Tibial nerve (tissue), 4 donors: ENCODE data around the gene SAMD3. TPM values are rescaled to one million over a fixed set of nuclear protein-coding genes. Genes with fewer than 3 reads are reported as not detected.

Source experiments
- DNase-seq, 2 donors: peaks; one replicate each; pipeline ENCODE4 v3.0.0-alpha.2; 2019; ENCODE audit warnings: low spot score in 2 of 2
- H3K27ac ChIP-seq, 4 donors: fragments of 200-600 bp; sonication (generic) in 3 of 4; one replicate each; pipeline ENCODE4 v1.5.1; 2017 to 2019; ENCODE audit warnings: mild to moderate bottlenecking in 1 of 4
- H3K27me3 ChIP-seq, 2 donors: fragments of 200-600 bp; sonication (generic) in 1 of 2; one replicate each; pipeline versions ENCODE4 v1.5.1 to v1.6.0; 2017 to 2019
- H3K36me3 ChIP-seq, 3 donors: fragments of 200-600 bp; sonication (generic); one replicate each; pipeline ENCODE4 v1.5.1; 2018 to 2019
- H3K4me1 ChIP-seq, 4 donors: fragments of 200-600 bp; sonication (generic) in 3 of 4; one replicate each; pipeline ENCODE4 v1.5.1; 2017 to 2019
- H3K4me3 ChIP-seq, 4 donors: fragments of 200-600 bp; sonication (generic) in 3 of 4; one replicate each; pipeline ENCODE4 v1.5.1; 2017 to 2019; ENCODE audit warnings: mild to moderate bottlenecking in 1 of 4, moderate library complexity in 1 of 4
- H3K9me3 ChIP-seq, 4 donors: fragments of 200-600 bp; sonication (generic) in 3 of 4; one replicate each; pipeline ENCODE4 v1.5.1; 2017 to 2019
- CTCF ChIP-seq, 5 experiments: fragments of 200-600 bp in 3 of 5; fragments of 450-650 bp in 2 of 5; sonication (generic) in 3 of 5; IDR thresholded peaks; one replicate each; pipeline ENCODE4 v1.5.1; 2016 to 2019; ENCODE audit warnings: antibody characterized with exemption in 5 of 5, mild to moderate bottlenecking in 3 of 5, moderate library complexity in 2 of 5
- EP300 ChIP-seq, 2 donors: sonication (generic); formaldehyde crosslinking; IDR thresholded peaks; one replicate each; pipeline ENCODE4 v1.6.1; 2017; ENCODE audit warnings: antibody characterized with exemption in 2 of 2, mild to moderate bottlenecking in 1 of 2
- POLR2A ChIP-seq, 2 donors: fragments of 450-650 bp; IDR thresholded peaks; one replicate each; pipeline ENCODE4 v1.6.1; 2017; ENCODE audit warnings: antibody characterized with exemption in 2 of 2, mild to moderate bottlenecking in 2 of 2, moderate library complexity in 2 of 2
- WGBS, 2 donors: methylation state at CpG; one replicate each; pipeline ENCODE4 v1.1.5; 2018; 5-methylcytosine and 5-hydroxymethylcytosine counted together
- total RNA-seq, 4 donors: library from RNA; depleted of rRNA; stranded (reverse); fragments of >200 nt; gene quantifications; one replicate each; pipeline ENCODE4 v1.1.0, GENCODE V29; 2016

The SAMD3 gene
- total RNA-seq, 4 donors from 2014 or later, result 0.44 to 4.0 (median 1.4) TPM

- 74 to 80% methylated on average over 2 of the region's 2 CpGs for WGBS, 2 donors
- no peak for TF ChIP-seq CTCF (IDR thresholded peaks at IDR 0.05)
- TF ChIP-seq POLR2A (IDR thresholded peaks at IDR 0.05), result no peak
- TF ChIP-seq EP300 (IDR thresholded peaks at IDR 0.05), result no peak
Observed at GRCh38 chr6:130113201-130113710, 109.5 kb downstream of the SAMD3 start.

GRCh38 chr6:130111031-130111430 lies 111.7 kb downstream of the SAMD3 start:
- no peak for DNase-seq
- Histone ChIP-seq H3K9me3 (peaks cover 0 to 10% (median 0%) of the 10 kb centered on the region in 4 donors), H3K27me3 (no peaks in the 10 kb centered on the region), H3K4me3 (no peak overlapping the region), H3K36me3 (peaks cover 0 to 25% (median 0%) of the 10 kb centered on the region in 3 donors), H3K27ac (no peak overlapping the region), H3K4me1 (no peaks in the 10 kb centered on the region)
- 82 to 84% methylated on average over 1 of the region's 1 CpG for WGBS, 2 donors
- no peak for TF ChIP-seq EP300 (IDR thresholded peaks at IDR 0.05)
- TF ChIP-seq CTCF (IDR thresholded peaks at IDR 0.05), result no peak
- no peak for TF ChIP-seq POLR2A (IDR thresholded peaks at IDR 0.05)

More at GRCh38 chr6:130113201-130113710, 109.5 kb downstream of the SAMD3 start:
- no peak for DNase-seq
- Histone ChIP-seq H3K36me3 (peaks cover 0 to 23% (median 0%) of the 10 kb centered on the region in 3 donors), H3K9me3 (peaks cover 0 to 10% (median 0%) of the 10 kb centered on the region in 4 donors), H3K27ac (no peak overlapping the region), H3K4me3 (no peak overlapping the region), H3K27me3 (no peaks in the 10 kb centered on the region), H3K4me1 (no peaks in the 10 kb centered on the region)

- Histone ChIP-seq H3K36me3 (peaks cover 0 to 32% (median 0%) of the 10 kb centered on the region in 3 donors), H3K4me1 (no peaks in the 10 kb centered on the region), H3K27ac (no peak overlapping the region), H3K4me3 (no peak overlapping the region), H3K9me3 (peaks cover 0 to 10% (median 0%) of the 10 kb centered on the region in 4 donors), H3K27me3 (no peaks in the 10 kb centered on the region)
- no peak for DNase-seq
- TF ChIP-seq CTCF (IDR thresholded peaks at IDR 0.05) (no peak), EP300 (IDR thresholded peaks at IDR 0.05) (no peak), POLR2A (IDR thresholded peaks at IDR 0.05) (no peak)
- 100% methylated on average over 1 of the region's 1 CpG for WGBS, 2 donors
Observed at GRCh38 chr6:130107710-130108109, 115.0 kb downstream of the SAMD3 start.

GRCh38 chr6:130105996-130106704 lies 116.6 kb downstream of the SAMD3 start:
- H3K9me3 ChIP-seq, result peaks cover 0 to 10% (median 0%) of the 10 kb centered on the region in 4 donors

More at GRCh38 chr6:130105996-130106704, 116.6 kb downstream of the SAMD3 start:
- Histone ChIP-seq H3K4me3 (no peak overlapping the region), H3K36me3 (peaks cover 0 to 45% (median 0%) of the 10 kb centered on the region in 3 donors), H3K27ac (no peak overlapping the region), H3K4me1 (no peaks in the 10 kb centered on the region), H3K27me3 (no peaks in the 10 kb centered on the region)
- no peak for DNase-seq
- TF ChIP-seq CTCF (IDR thresholded peaks at IDR 0.05) (no peak), POLR2A (IDR thresholded peaks at IDR 0.05) (no peak), EP300 (IDR thresholded peaks at IDR 0.05) (no peak)
- 83 to 88% methylated on average over 4 of the region's 4 CpGs for WGBS, 2 donors
